Lower lobe of right lung (tissue), 2 donors: ENCODE data around the gene CA9. TPM values are rescaled to one million over a fixed set of nuclear protein-coding genes. Genes with fewer than 3 reads are reported as not detected.

Experiments
- ATAC-seq, 2 donors: fragments of 200-7000 bp; cut with Tn5 transposase; one replicate each; pipeline ENCODE4 v1.9.1; 2020 to 2022; ENCODE audit warnings: mild to moderate bottlenecking in 2 of 2, moderate library complexity in 2 of 2
- DNase-seq: peaks from one replicate; pipeline ENCODE4 v3.0.0-alpha.2; 2020
- H3K27ac ChIP-seq: fragments of 200-600 bp; one replicate; pipeline ENCODE4 v1.8.0; 2022
- H3K27me3 ChIP-seq: fragments of 200-600 bp; one replicate; pipeline ENCODE4 v1.8.0; 2022; ENCODE audit warnings: low read depth
- H3K36me3 ChIP-seq: fragments of 200-600 bp; one replicate; pipeline ENCODE4 v1.8.0; 2022; ENCODE audit warnings: mild to moderate bottlenecking
- H3K4me1 ChIP-seq: fragments of 200-600 bp; one replicate; pipeline ENCODE4 v1.8.0; 2022
- H3K4me3 ChIP-seq: fragments of 200-600 bp; one replicate; pipeline ENCODE4 v1.8.0; 2022; ENCODE audit warnings: mild to moderate bottlenecking
- H3K9me3 ChIP-seq: fragments of 200-600 bp; one replicate; pipeline ENCODE4 v1.8.0; 2022
- CTCF ChIP-seq: fragments of 200-600 bp; IDR thresholded peaks from one replicate; pipeline ENCODE4 v1.8.0; 2022; ENCODE audit warnings: antibody characterized with exemption, mild to moderate bottlenecking
- intact Hi-C: fragments of 100-400 bp; cut with DNase I; formaldehyde crosslinking; loops from one replicate; pipeline ENCODE4 v1.11.0; 2022
- total RNA-seq: library from RNA; stranded (reverse); fragmentation: NEBNext Ultra II Directional; extraction: Animal tissue kit (Norgen Biotek cat#: 25700); gene quantifications from one replicate; pipeline ENCODE4 v1.2.1, GENCODE V29; 2021
- donor health status: DM: no; HTN: yes; CAD: no; lungs with severe emphysema.

CA9 gene
- total RNA-seq, 1 donor from 2014 or later: not detected

GRCh38 chr9:35685506-35685905 is 11.8 kb downstream of the CA9 start:
- Histone ChIP-seq H3K4me3 (no peak overlapping the region), H3K36me3 (peaks cover 11% of the 10 kb centered on the region), H3K4me1 (peaks cover 16% of the 10 kb centered on the region), H3K27ac (no peak overlapping the region), H3K27me3 (no peaks in the 10 kb centered on the region), H3K9me3 (no peaks in the 10 kb centered on the region)
- no peak for DNase-seq
- intact Hi-C loops: no loop called here
- no peak for ATAC-seq
- no peak for TF ChIP-seq CTCF

DNA sequence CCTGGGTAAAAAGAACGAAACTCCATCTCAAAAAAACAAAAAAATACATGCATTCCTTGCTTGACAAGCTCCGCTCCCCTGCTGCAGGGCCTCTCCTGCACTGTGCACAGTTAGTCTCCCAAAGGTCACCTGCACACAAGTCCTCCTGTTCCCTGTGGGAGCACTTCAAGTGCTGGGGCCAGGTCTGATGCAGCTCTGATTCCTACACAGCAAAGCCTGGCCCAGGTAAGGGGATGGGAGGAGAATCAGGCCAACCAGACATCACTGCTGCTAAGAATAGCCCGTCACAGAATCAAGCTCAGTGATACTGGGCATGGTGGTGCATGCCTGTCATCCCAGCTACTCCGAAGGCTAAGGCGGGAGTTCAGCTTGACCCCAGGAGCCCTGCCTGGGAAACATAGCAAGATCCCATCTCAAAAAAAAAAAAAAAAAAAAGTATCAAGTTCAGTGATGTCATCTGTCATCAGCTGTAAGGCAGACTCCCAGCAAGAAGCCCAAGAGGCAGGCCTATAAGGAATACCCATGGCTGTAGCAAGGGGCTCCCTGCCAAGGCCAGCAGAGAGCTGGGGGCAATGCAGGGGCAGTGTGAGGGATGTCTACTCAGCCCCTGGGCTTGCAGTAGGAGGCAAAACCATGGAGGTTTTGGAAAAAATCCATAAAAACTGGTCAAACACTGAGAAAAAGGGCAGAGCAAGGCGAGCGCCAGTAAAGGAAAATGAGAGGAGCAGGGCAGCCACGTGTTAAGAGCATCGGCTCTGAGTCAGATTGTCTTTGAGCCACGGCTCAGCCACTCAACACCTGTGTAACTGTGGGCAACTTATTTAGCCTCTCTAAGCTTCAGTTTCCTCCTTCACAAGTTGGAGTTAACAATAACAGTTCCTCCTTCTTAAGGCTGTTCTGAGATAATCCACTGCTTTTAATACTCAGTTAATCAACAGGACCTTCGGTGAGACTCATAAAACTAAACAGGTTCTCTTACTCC is 12.8 kb downstream of the CA9 start:
- intact Hi-C loops: no loop called here
- peaks cover 21% of the 10 kb centered on the region for H3K4me1 ChIP-seq
- H3K27me3 ChIP-seq: no peaks in the 10 kb centered on the region
- no peak overlapping the region for H3K27ac ChIP-seq
- peak overlapping the region; percentile 3 for H3K4me3 ChIP-seq
- peaks cover 11% of the 10 kb centered on the region for H3K36me3 ChIP-seq
- no peak for TF ChIP-seq CTCF
- ATAC-seq: no peak
- DNase-seq: no peak
- no peaks in the 10 kb centered on the region for H3K9me3 ChIP-seq

- Histone ChIP-seq H3K4me1 (peaks cover 23% of the 10 kb centered on the region), H3K27ac (no peak overlapping the region), H3K4me3 (no peak overlapping the region), H3K27me3 (no peaks in the 10 kb centered on the region), H3K9me3 (no peaks in the 10 kb centered on the region), H3K36me3 (peaks cover 11% of the 10 kb centered on the region)
- DNase-seq (no peak), ATAC-seq (no peak)
- intact Hi-C loops: no loop called here
- no peak for TF ChIP-seq CTCF
These were observed 13.6 kb downstream of the CA9 start for GRCh38 chr9:35687306-35687705.

- DNase-seq: no peak
- TF ChIP-seq CTCF: no peak
- no peak overlapping the region for H3K27ac ChIP-seq
These were observed 14.3 kb downstream of the CA9 start for GRCh38 chr9:35687972-35688557.

DNA sequence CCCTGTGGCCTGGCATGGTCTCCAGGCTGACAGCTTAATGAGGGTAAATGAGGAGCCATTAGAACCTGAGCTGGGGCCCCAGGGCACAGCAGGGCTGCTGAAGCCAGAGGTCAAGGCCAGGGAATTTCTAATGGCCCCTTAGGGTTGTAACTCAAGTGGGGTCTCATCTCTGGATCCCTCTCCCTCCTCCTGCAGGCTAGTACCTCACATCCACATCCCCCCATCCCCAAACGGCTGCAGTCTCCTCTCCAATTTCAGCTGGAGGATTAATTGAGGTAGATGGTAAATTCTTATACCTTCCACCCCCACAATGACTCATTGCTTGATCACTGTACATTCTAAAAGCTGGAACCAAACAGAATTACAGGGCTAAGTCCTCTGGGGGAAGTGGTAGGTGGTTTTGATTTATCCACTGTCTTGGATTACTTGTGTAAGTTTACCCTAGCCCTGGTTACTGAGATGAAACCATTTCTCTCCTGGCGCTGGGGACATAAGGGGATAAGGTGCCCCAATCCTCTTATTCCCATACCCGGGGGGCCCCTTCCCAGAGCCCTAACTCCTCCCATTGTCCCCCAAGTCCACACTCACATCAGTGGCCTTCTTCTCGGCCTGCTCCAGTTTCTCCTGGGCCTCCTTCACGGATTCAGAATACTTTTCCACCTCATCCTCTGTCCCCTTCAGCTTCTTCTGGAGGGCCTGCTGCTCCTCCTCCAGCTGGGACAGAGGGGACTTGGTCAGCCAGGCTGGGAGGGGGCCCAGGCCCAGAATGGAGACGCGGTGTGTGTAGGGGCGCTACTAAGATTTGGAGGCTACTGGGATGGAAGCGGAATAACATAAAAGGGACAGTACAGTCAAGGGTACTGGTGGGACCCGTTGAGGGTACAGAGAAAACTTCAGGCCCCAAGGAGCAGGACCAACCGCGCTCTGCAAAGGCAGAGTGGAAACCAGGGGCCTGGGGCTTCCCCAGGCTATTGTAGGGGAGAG is 15.1 kb downstream of the CA9 start:
- DNase-seq (no peak), ATAC-seq (no peak)
- TF ChIP-seq CTCF: no peak
- Histone ChIP-seq H3K27me3 (no peaks in the 10 kb centered on the region), H3K27ac (peak overlapping the region; percentile 80), H3K4me3 (peak overlapping the region; percentile 73), H3K9me3 (no peaks in the 10 kb centered on the region), H3K36me3 (peaks cover 11% of the 10 kb centered on the region), H3K4me1 (peaks cover 14% of the 10 kb centered on the region)
- intact Hi-C loops: no loop called here

More at GRCh38 chr9:35687972-35688557, 14.3 kb downstream of the CA9 start:
- Histone ChIP-seq H3K36me3 (peaks cover 11% of the 10 kb centered on the region), H3K27me3 (no peaks in the 10 kb centered on the region), H3K4me1 (peaks cover 21% of the 10 kb centered on the region), H3K9me3 (no peaks in the 10 kb centered on the region), H3K4me3 (peak overlapping the region; percentile 73)
- intact Hi-C loops: no loop called here
- ATAC-seq: no peak
